GM21528 (cell line): ENCODE measurements around the gene BDKRB2.
"Not testable (repeated sequence)": the region's sequence is repeated elsewhere in the genome, so short reads cannot be mapped to it uniquely, and the experiment has no call there.

Experiments
- ATAC-seq: cut with Tn5 transposase; IDR thresholded peaks from one replicate; pipeline ENCODE4 v1.9.1; 2021; ENCODE audit warnings: mild to moderate bottlenecking, moderate library complexity; ENCODE audit not compliant: unreplicated experiment, low FRiP score

The BDKRB2 gene

GRCh38 chr14:96221109-96221650 is 16.5 kb downstream of the BDKRB2 start:
- no peak for ATAC-seq

DNA sequence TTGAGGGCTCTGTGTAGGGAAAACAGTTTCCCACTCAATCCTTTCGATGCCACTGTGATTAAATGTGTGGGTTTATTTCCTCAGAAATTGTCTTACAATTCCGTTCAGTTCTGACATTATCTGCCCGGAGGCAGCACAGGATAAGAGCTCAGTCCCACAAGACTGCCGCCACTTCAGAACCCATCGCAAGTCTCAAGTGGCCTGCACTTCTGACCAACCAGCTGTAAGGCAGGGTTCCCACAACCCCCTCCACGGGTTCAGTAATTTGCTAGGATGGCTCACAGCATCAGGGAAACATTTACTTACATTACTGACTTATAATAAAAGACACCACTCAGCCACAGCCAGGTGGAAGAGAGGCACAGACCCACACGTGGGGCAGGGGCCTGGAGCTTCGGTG is 17.2 kb downstream of the BDKRB2 start:
- ATAC-seq, result no peak

DNA sequence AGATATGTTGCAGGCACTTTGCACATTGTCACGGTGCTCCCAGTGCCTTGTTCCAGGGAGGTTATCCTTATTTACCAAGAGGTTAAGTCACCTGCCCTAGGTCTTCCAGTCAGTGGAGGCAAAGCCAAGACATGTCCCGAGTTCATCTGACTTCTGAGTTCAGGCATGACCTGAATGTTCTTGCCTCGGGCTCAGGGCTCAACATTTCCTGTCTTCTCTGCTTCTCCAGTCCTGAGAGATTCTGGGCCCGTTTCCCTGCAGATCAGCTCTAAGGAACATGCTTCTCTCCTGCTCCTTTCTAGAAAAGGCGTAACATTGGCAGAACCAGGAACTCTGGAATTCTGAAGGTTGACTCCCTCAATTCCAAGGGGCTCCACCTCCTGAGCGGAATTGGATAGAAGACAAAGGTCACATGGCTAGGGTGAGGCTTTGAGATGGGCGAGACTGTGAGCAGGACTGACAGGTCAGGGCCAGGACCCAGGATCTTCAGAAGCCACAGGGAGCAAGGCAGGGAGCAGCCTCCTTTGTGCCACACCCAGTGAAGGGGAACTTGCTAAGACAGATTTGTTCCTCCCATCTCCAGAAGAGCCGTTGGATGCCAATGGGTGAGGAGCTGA is 19.9 kb downstream of the BDKRB2 start:
- ATAC-seq, result no peak

- no peak for ATAC-seq
Measured at GRCh38 chr14:96225213-96225612, 20.6 kb downstream of the BDKRB2 start.

DNA sequence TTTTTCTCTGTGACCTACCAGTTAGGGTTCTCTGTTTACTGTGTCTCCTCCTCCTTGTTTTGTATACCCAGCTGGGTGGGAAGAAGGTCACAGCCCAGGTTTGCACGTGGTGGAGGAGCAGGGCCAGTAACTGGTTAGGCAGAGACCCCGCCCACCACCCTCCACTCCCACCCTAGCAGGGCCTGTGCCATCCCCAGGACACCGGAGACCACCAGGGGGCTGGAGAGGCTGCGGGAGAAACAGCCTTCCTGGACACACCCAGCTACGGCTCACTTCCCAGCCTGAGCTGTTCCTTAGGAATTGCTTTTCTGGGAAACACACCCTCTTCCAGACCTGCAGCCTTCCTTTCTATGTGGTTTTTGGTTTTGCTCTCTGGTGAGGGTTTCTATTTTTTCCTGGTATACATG is 21.1 kb downstream of the BDKRB2 start:
- ATAC-seq, result no peak

GRCh38 chr14:96227428-96227827 is 22.8 kb downstream of the BDKRB2 start:
- ATAC-seq, result no peak

- no peak for ATAC-seq
Measured at GRCh38 chr14:96229315-96229714, 24.7 kb downstream of the BDKRB2 start.

DNA sequence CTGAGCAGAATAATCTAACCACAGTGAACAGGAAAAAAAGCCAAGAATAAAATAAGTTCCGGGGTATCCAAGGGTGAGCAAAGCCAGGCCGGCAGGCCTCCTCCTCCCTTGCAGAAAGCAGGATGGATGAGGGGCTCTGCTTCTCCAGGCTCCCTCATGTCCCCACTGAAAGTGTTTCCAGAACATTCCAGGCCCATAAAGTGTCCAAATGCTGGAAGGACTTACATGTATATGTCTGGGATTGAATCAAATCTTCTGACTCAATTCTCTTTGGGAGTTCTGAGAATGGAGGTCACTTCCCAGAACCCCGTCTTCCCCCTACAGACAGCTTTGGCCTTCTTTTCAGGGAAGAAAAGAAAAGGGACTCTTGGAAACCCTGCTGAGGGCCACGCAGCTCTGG is 26.4 kb downstream of the BDKRB2 start:
- no peak for ATAC-seq

DNA sequence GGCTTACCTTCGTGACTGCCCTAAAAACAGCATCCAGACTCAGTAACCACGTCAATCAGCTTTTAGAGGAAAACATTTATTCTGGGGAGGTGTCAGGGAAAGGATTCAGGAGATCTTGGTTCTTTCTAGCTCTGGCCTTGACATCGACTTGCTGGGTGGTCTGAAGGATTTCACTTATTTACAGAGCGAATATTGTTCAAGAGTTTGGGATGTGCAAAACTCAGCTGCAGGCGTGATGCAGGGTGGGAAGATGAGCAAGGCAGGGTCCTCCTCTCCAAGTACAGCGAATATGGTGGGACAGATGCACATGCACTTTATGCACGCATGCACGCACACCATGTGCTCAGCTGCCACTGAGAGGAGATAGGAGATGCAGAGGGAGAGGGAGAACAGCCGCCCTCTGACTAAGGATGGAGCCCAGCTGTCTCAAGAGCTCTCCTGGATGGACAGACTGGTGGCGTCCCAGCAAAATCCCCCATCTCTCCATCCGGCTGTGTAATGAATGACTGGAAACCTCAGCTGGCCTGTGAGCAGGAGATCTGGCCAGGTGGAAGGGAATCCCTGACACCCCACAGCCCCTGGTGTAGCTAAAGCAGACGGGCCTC is 27.0 kb downstream of the BDKRB2 start:
- ATAC-seq, result no peak

- ATAC-seq, result no peak
Measured at GRCh38 chr14:96232506-96232905, 27.9 kb downstream of the BDKRB2 start.

- no peak for ATAC-seq
Measured at GRCh38 chr14:96233661-96234060, 29.0 kb downstream of the BDKRB2 start.

DNA sequence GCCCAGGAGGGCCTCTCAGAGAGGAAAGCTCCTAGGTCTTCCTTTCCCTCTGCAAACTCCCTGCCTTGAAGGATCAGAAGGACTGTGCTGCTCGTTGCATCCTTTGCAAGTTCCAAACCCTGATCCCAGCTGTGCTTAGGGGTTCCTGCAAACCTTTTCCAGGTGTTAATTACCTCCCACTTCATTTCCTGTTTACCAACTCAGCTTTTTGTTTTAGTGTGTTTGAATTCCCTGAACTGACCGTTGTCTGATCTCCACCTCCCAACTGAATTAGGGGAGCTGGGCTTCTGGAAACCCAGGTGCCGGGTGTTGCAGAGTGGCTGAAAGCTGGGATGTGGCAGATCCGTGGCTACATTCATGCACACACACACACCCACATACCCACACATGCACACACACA is 30.8 kb downstream of the BDKRB2 start:
- no peak for ATAC-seq

DNA sequence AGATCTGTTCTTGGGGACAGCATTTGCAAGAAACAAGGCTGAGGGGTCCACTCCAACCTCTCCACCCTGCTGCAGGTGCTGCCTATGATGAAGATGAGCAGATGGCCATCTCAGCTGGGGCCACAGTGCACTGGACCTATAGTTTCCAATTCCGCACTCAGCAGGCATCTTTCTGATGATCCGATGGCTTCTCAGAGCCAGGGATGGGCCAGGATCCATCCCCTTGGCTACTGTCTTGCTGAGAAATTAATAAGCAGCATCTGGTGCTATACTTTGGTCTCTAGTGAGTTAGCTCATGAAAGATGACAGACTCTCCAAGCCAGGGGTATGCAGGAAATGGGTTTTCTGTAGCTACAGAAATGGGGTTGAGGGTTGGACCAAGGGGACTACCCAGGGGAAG is 33.0 kb downstream of the BDKRB2 start:
- no peak for ATAC-seq

DNA sequence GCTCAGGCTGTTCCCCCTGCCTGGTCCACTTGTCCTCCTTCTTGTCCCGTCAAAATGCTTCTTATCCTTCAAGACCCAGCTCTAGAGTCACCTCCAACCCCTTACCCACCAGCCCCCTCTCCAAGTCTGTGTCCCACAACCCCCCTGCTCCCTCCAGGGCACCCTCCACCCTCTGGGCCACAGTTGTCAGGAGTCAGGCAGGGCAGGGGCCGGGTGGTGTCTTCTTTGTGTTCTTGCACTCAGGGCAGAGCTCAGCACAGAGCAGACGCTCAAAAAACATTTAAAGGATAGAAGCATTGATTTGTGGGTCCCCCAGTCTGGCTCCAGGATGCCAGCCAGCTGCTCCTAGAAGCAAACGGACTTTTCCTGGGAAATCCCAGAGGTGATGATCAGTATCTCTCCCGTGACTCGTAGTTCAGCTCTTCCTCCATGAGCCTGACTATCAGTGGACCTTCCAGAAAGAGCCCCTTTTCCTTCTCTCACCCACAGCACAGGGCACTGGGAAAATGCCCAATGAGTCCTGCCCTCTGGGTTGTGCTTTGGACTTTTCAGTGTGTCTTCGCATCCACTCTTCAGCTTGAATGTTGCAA is 34.1 kb downstream of the BDKRB2 start:
- ATAC-seq, result no peak

DNA sequence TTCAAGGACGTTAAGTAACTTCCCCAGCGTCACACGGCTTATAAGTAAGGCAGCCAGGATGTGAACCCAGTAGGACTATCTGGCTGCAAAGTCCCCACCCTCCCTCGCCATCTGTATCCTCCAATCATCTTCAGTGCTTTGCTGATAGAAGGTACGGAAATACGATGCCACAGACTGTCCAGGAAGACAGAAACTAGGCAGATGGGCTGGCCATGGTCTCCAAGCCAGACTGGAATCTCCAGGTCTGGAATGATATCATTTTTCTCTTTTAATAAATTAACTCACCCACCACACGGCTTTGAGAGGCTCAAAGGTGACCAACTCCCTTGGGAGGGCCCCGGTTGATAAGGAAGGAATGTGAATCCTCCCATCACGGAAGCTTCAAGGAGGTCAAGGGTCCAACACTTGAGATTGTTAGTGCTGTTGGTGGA is 35.1 kb downstream of the BDKRB2 start:
- ATAC-seq, result no peak

- no peak for ATAC-seq
Measured at GRCh38 chr14:96240641-96241040, 36.0 kb downstream of the BDKRB2 start.

- ATAC-seq, result no peak
Measured at GRCh38 chr14:96242126-96242525, 37.5 kb downstream of the BDKRB2 start.

DNA sequence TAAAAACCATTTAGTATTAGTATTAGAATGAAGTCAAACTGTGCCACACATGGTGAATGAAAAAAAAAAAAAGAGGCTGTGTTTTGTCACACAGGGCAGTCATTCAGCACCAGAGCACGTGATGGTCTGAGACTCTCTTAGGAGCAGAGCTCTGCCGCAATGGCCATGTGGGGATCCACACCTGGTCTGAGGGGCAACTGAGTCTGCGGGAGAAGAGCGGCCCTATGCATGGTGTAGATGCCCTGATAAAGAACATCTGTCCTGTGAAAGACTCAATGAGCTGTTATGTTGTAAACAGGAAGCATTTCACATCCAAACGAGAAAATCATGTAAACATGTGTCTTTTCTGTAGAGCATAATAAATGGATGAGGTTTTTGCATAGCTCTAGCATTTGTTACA is 39.1 kb downstream of the BDKRB2 start:
- ATAC-seq, result no peak

- ATAC-seq, result not testable (repeated sequence)
Measured at GRCh38 chr14:96245074-96245473, 40.4 kb downstream of the BDKRB2 start.

GRCh38 chr14:96245710-96246538 is 41.3 kb downstream of the BDKRB2 start:
- no peak for ATAC-seq

DNA sequence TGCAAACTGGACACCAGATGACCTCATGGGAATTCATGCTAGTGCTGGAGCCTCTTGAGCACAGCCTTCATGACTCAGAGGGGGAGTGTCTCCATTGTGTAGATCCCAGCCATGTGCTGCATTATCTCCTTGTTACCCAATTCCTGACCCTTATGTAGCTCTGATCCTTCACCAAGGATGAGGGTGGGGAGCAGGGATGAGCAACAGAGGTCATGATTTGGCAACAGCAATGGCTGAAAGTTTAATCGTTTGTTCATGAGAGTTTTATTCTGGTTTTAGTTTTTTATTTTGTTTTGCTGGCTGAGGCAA is 41.9 kb downstream of the BDKRB2 start:
- no peak for ATAC-seq
